Embryonic facial prominence (tissue), 1 donor: Measurements from ENCODE around the gene MYO1C.
"Not testable (repeated sequence)": the region's sequence is repeated elsewhere in the genome, so short reads cannot be mapped to it uniquely, and the experiment has no call there.

Experiments used
- DNase-seq: peaks from one replicate; pipeline ENCODE4 v3.0.0-alpha.2; 2016; ENCODE audit errors: extremely low spot score

MYO1C gene

DNA sequence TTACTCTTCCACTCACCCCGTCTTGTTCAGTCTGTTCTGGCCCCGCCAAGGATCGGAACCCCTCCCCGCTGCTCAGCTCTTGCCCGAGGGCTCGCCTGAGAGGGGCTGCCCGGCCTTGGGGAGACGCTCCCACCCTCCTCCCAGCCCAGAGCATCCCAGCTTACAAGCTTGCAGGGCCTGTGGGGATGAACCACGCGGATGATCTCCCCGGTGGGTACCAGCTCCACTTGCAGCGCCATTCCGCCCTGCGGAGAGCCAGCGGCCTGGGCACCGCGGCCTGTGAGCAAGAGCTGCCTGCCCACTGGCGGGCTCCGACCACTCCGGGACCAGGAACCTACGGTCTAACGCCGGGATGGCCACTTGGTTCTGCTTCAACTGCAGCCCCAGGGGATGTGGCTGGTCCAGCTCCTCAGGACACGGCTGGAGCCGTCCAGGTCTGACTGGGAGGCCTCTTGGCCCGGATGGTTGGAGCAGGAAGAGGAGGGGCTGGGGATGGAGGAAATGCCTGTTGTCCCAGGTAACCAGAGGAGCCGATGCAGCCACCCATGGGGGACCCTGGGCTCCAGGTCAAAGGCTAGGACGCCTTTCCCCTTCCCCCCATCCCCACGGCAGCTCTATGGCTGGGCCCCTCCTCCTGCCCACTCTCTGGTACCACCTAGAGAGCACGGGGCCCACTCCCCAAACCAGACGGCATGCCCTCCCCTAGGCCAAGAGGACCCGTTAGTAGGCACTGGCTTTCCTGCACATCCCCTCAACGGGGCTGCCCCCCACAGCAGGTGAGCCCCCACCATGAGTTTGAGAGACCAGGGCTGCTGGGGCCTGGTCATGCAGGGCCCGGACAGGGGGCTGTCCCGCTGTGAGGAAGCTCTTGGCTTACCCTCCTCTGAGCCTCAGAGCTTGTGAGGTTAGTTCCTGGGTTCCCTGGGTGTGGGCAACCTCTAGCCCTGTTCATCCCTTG is at the start of gene MYO1C:
Gene MYO1C (minus strand): TSS at position 438 of the 958 bp plus-strand sequence. CDS start 199 bp downstream, at position 239.
- DNase-seq = no peak

DNA sequence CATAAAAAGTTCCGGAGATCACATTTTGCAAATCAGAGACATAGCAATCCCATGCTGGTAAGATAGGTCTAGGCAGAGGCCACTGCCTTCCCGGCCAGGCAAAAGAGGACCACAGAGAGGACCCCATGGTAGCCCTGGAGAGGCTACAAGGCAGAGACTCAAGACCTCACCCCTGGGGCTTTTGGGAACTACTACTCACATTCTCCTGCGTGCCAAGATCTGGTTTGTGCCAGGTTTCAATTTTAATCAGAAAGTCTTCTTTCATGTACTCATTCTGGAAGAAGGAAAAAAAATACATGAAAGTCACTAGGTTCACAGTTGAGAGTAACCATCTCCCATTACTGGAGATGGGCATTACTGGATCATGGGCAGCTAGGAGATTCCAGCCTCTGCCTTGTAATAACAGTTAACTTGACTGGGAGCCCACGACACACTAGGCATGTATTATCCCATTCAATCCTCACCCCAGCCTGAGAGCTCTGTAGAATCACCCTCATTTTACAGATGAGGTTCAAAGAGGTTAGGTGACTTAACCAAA is 49.0 kb upstream of the MYO1C start:
- no peak for DNase-seq

DNA sequence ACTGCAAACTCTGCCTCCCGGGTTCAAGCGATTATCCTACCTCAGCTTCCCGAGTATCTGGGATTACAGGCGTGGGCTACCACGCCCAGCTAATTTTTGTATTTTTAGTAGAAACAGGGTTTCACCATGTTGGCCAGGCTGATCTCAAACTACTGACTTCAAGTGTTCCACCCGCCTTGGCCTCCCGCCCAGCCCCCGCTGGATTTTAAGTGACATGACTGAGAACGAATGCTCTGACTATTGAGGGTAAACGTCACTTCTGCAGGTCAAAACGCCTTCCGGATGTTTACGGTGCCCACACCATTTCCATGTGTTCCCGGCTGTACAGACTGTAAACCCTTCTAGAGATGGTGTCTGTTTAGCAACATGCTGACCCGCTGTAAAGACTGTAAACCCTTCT is 47.3 kb upstream of the MYO1C start:
- no peak for DNase-seq

GRCh38 chr17:1535737-1536136 is 43.3 kb upstream of the MYO1C start:
- DNase-seq = no peak

DNA sequence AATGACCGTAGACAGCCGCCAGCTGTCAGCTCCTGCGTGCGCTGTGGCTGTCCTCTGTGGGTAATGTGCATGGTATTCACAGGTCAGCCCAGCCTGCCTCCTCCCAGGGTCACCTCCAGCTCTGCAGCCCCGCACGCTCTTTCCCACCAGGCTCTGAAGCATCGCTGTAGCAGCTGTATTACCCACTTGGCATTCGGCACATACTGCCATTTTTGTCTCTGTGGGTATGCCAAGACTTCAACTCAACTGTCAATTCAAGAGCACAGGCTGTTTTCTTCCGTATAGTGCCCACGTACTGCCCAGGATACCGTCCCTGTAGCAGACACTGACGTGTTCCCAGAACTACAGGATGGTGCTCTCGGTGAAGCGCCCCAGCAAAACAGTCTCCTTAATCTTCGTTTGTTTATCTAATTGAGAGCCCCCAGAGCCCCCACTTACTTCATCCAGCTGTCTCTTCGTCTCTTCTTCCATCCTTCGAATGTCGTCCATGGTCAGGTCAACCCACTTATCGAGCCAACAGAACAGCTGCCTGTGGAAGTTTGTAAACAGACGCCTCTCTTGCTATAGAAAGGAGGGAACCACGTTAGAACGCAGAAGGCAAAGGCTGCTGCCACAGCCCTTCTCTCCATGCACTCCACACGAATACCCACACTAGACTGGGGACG is 41.3 kb upstream of the MYO1C start:
- no peak for DNase-seq

GRCh38 chr17:1532836-1533602 is 40.5 kb upstream of the MYO1C start:
- no peak for DNase-seq

DNA sequence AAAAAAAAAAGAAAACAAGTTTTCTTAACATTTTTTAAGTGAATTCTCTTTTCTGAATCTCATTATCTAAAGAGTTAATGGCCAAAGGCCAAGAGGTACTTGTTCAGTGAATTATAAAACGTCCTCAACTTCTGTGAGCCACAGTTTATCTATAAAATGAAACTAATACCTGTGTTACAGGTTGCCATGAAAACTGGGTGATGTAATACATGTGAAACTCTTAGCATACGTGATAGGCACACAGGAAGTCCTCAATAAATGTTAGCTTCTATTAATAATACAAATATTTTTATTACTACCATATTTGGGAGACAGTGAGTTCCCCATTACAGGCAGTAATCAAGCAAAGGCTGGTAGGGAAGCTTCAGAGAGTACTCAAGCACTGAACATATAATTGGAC is 37.4 kb upstream of the MYO1C start:
- DNase-seq = no peak

DNA sequence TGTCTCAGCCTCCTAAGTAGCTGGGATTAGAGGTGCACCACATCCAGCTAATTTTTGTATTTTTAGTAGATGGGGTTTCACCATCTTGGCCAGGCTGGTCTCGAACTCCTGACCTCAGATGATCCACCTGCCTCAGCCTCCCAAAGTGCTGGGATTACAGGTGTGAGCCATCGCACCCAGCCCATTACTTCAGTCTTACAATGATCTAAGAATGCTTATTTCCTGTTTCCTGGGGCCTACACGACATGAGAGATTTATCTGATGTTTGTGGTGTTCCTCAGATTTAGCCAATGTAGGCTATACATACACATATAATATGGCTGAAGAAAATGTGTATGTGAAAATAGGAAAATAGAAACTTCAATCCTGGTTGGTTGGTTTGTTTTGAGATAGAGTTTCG is 34.4 kb upstream of the MYO1C start:
- DNase-seq = not testable (repeated sequence)

- no peak for DNase-seq
These were observed 30.1 kb upstream of the MYO1C start for GRCh38 chr17:1522626-1523025.

DNA sequence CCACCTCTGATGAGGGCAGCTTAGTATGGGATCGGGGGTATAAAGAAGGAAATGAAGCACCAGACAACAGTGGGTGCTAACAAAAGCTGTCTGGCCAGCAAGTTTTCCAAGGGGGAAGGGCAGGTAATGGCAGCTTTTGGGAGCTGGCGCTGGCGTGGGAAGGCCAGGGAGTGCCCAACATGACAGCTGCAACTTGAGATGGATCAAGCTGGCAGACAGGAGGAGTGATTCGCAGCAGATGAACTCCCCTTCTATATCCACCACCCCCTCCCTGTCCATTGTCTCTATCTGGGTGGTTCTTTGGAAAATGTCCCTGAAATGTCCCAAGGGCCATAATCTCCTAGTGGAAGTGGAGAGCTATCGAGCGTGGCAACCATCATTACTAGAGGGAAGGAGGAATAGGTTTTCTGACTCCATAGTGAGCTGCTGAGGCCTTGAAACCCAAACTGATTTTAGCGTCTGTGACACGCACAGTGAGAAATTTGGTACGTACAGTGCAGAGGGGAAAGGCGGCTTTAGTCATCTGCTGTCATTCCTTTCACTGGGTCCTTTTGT is 28.7 kb upstream of the MYO1C start:
- no peak for DNase-seq

DNA sequence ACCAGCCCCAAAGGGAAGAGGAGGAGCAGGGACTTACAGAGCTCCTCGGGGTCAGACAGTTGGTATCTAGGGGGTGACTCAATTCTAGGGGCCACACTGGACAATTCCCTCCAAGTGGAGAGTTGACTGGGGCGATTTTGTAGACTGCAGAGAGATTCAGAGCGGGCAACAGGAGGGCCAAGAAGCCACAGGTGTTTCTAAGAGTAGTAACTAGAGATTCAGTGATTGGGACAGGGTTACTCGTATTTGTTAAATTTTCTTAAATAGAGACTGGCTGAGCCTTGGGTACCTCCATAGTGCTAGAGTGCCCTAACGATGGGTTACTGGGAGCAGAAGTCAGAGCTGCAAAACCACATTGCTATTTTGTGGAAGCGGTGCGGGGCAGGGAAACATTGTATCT is 27.2 kb upstream of the MYO1C start:
- DNase-seq = no peak

DNA sequence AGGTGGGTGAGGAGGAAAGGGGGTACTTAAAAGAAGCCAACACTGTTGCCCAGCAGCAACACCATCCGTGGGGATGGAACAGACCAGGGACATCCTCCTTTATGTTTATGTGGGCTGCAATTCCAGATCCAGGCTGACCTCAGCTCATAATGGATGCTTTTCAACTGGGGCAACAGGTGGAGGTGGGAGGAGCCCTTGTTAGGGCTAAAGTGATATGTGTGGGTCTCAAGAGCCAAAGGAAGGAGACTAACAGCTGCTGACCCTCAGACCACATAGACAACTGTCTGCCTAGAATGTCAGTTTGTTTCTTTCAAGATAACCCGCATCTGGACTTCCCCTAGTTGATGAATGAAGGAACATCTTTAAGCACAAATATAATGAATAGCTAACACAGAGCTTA is 25.9 kb upstream of the MYO1C start:
- DNase-seq = no peak

- peak; percentile 95 for DNase-seq
These were observed 24.1 kb upstream of the MYO1C start, which contains the start of gene INPP5K for GRCh38 chr17:1516388-1517161. INPP5K (minus strand) TSS chr17:1516612; CDS start chr17:1516499, 113 bp downstream.

DNA sequence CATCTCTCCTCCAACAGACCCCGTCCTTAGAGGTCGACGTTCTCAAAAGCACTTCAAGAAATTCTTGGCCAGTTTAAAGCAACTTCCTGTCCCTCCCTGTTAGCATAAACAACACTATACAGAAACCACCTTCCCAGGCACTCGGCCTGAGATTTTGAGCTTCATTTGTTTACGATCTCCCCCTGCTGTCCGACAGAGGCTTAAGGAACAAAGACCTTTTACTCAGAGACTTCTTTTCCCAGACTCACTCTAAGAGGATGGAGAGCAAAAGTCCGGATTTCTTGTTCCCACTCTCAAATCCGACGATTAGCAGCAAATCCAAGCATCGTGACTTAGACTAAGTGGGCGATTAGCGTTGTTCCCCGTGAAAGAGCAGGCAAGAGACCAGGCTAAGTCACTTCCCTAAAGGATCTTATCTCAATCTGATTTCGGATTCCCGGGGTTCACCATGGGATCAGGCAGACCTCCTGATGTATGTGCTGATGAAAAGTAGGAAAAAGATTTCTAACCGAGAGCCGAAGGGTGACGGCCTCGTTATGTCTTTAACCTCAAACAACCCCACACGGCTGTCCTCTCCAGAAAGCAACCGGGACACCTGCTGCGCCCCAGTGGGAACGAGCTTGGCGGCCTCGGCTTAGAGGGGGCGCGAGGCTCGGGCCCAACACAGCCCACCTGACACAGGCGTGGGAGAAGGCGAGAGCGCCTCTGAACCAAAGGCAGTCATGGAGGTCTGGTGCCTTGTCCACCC is 23.3 kb upstream of the MYO1C start:
- DNase-seq = peak; percentile 66

DNA sequence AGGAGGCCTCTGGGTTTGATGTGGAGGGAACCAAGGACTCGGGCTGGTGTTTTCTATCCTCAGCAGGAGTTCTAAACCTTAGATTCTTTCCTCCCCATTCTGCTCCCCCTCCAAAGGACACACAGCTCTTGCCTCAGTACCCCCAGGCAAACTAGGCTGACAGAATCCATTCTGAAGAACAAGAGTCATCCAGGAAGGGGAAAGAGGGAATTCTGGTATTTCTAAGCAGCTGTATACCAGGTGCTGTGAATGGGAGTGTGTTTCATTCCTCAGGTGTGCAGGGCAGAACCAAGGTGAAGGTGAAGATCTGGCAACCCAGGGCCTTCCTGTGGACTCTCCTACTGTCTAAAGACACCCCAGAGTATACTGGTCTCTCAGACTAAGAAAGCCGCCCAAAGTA is 19.9 kb upstream of the MYO1C start:
- no peak for DNase-seq

DNA sequence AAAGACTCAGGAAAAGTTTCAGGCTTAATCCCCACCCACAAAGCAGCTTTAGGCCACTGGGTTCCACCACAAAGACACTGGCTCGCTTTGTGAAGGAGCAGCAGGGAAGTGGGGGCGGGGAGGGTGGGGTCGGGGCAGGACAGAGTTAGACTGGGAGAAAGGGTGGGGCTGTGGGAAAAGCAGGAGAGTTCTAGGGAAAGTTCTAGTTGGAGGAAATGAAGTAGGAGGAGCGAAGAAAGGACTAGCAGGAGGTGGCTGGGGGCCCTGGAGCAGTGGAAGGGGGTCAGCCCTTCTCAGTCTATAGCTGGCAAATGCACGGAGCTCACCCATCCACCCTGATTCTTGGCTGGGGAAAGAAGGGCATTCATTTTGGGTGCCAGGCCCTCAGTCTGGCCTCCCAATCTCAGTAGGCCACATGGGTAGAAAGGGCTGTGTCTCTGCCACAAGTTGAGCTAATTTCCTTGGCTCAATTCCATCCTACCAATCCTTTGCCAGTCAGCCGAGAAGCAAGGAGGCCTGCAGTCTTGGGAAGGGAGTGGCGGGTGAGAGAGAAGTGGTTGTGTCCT is 19.4 kb upstream of the MYO1C start:
- no peak for DNase-seq

DNA sequence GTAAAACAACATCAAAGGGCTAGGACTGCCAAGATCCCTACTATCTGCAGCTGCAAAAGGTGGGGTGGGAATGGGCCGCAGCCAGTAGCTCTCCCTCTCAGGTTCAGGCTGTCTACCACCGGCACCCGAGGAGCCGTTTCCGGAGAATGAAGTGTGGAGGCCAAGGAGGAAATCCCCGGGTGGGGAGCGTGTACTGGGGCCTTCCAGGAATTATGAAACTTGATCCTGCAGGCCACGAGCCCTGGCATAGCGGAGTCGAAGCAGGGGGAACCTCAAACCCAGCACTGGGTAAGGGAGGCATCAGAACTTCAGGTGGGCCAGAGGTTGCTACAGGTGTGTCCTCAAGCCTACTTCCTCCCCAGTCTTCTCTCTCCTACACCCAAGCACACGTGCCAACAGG is 18.8 kb upstream of the MYO1C start:
- no peak for DNase-seq

- DNase-seq = no peak
These were observed 16.9 kb upstream of the MYO1C start for GRCh38 chr17:1509290-1509881.

- DNase-seq = not testable (repeated sequence)
These were observed 16.2 kb upstream of the MYO1C start for GRCh38 chr17:1508709-1509108.
